Activated T-helper 9 cell treated with anti-CD3 and anti-CD28 coated beads, Interleukin-2, amount 50 U/mL, for 16 hours (primary cell): ENCODE results near the gene ZNF213.

ENCODE experiments used
- DNase-seq: peaks from one replicate; pipeline ENCODE4 v3.0.0-alpha.2; 2020; ENCODE audit warnings: low read depth

ZNF213 gene

DNA sequence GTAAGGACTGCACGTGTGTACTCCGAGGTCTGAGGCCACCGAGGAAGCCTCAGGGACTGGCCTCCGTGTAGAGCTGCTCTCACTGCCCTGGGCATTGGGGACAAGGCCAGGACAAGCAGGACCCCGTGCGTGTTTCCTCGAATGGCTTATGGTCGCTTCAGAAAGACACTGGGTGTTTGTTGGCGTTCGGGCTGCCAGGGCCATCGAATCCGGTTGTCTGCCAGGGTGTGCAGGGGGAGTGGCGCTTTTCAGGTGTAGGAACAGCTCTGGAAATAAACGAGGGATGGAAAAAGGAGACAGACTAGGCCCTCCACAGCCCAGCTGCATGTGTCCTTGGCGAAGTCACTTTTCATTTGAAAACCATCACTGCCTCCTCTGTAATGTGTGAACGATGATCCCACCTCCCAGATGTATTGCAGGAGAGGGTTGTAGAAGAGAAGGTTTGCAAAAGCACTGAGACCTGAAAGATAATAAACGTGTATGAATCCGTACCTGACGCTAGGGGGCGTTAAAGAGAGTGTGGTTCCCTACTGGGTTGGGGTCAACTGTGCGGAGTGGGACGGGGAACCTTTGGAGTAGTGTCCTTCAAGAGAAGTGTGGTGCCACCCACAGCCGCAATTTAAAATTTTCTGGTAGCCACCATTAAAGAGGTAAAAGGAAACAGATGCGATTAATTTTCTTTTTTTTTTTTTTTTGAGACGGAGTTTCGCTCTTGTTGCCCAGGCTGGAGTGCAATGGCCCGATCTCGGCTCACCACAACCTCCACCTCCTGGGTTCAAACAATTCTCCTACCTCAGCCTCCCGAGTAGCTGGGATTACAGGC, 33.6 kb upstream of the ZNF213 start:
- no peak for DNase-seq

GRCh38 chr16:3101841-3102470, 32.9 kb upstream of the ZNF213 start:
- no peak for DNase-seq

DNA sequence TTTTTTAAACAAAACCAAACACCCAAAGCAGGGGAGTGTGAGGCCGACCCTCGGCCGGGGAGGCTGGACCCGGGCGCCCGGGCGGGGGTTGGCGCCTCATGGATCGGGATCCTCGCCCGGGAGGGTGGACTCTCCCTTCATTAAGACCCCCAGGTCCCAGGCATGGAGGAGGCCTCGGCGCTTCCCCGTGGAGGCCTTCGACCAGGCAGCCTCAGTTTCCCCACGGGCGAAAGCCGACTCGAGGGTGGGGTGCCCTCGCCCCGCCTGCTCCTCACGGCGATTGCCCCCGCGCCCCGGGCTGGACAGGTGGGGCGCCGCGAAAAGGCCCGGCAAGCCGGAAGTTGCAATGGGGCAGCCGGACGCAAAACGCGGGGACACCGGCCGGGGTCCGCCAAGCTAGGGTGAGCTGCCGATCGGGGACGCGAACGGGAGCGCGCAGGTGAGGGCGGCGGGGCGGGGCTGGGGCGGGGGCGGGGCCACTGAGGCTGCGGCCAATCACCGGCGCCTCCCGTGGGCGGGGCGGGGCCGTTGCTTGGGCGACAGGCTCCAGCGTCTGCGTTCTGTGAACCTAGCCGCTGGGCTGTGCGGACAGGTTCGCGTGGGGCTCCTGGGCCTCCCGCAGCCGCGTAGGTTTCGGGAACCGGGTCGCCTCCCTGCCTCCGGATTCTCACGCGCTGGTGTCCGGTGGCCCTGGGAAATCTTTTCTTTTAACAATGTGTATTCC, 28.5 kb upstream of the ZNF213 start:
- peak; percentile 91 for DNase-seq

DNA sequence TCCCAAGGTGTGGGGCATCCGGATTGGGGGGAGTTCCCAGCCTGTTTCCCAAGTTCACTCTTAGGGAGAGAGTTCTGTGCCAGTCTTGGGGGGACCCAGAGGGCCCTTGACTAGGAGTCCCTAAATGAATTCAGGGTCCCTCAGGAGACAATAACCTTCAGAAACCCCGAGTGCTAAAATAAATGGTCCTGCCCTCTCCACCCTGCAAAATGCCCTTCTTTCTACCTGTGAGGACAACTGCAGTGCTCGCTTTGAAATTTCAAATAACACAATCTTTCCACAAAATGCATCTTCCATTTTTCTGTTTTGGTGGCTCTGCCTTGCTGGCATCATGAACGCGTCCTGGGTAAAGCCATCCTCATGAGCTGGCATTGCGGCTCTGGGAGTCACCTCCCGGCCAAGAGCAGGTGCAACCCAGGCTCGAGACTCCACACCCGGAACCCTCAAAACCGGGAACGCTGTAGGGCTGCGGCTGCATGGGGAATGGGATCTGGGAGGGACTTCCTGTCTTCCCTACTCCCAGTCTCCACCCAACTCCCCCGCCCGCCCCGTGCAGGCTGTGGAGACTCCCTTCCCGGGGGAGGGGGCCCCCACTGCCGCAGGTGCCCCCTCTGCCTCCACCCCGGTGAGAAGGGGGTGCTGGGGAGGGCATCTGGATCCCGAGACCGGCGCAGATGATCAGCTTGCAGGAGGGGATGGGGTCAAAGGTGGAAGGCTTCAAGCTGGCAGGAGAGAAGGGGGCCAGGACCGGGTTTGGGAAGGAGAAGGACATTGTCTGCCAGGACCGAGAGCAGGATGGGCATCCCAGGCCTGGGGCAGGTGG, 22.6 kb upstream of the ZNF213 start, which contains the start of gene ZNF205:
ZNF205 (plus strand) TSS at position 529 of the 823 bp plus-strand sequence. CDS start 845 bp downstream, outside the sequence.
- DNase-seq, result no peak

DNA sequence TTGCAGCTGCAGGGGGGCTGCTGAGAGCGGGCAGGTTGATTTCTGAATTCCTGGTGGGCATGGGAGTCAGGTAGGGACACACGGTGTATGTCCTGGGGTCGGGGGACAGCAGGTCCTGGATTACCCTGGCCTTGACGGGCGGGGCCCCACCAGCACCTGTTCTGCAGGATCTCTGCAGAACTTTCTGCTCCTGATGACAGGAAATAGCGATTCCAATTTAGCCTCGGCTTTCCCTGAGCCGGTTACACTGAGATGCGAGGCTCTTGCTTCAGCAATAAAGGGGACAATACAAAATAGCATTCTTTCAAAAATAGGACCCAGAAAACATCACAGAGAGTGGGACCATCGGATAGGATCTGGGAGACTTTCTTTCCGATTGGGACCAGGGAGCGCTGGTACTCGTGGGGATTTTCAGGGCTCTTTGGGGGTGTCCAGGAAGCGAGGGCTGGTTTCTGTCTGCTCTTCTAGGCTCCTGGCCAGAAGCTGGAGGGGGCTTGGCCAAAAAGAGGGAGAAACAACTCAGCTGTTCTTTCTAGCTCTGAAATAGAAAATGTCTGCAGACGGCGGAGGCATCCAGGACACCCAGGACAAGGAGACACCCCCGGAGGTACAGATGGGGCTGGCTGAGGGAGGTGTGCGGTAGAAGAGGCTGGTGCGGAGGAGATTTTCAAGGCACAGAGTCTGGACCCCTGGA, 21.8 kb upstream of the ZNF213 start:
- no peak for DNase-seq

DNA sequence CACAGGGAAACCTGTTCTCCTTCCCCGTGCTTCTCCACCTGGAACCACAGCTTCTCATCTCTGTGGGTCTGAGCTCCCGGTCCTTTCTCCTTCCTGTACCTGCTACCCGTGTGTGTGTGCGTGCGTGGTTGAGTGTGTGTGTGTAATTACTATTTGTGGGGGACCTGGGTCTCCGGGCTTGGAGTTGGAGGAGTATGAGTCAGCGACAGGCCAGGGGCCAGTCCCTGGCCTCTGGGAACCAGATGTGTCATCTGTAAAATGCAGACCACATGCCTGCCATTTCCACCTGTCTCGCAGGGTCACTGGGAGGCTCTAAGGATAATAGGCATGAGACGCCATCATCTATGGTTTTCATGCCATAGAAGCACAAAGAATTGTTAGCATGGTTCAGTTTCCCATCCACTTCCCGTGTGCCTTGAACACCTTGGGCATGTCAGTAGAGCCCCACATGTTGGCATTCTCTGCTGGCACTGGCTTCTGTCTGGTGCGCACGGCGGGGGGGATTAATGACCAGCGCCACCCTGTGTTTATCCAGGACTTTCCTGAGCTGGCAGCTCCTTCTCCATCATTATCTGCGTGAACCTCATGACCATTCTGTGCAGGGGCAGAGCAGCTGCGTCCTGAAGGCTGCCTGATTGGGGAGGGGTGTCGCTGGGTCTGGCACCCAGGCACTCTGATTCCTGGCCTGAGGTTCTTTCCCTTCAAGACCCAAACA, 20.9 kb upstream of the ZNF213 start:
- no peak for DNase-seq

- no peak for DNase-seq
These were observed 19.8 kb upstream of the ZNF213 start for GRCh38 chr16:3115003-3115402.

DNA sequence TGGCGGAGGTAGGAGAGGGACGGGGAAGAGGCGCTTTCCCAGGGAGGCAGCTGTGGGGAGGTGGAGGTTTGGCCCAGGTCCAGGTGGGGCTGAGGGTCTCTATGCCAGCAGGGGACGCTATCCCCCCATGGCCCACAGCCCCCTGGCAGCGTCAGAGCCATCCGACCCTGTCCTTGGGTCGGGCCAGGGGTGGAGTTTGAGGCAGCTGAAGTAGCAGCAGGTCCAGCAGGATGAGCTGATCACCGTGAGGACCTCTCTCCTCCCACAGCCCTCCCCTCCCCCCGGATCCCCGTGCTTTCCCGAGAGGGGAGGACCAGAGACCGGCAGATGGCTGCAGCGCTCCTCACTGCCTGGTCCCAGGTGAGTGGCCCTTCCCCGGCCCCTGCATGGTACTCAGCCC, 19.3 kb upstream of the ZNF213 start:
- DNase-seq, result no peak

- DNase-seq, result no peak
These were observed 16.5 kb upstream of the ZNF213 start for GRCh38 chr16:3118204-3118790.

DNA sequence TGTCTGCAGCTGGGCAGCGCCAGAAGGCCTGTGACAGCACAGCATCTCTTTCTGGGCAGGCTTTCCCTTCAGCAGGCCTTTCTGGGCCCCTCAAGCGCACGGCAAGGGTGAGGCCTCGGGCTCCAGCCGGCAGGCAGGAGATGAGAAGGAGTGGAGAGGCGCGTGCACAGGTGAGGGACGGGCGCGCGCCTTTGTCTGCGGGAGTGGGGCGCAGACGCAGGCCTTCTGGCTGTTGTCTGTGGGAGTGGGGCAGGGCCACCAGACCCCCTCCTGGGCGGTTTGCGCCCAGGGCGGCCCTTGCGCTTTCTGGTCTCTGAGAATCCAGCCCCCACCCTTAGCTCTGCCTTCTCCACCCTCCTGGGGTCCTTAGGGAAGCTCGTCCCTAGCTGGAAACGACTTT, 16.0 kb upstream of the ZNF213 start:
- no peak for DNase-seq

GRCh38 chr16:3119286-3119685, 15.5 kb upstream of the ZNF213 start:
- DNase-seq, result no peak

GRCh38 chr16:3119701-3120408, 15.0 kb upstream of the ZNF213 start:
- DNase-seq, result no peak

DNA sequence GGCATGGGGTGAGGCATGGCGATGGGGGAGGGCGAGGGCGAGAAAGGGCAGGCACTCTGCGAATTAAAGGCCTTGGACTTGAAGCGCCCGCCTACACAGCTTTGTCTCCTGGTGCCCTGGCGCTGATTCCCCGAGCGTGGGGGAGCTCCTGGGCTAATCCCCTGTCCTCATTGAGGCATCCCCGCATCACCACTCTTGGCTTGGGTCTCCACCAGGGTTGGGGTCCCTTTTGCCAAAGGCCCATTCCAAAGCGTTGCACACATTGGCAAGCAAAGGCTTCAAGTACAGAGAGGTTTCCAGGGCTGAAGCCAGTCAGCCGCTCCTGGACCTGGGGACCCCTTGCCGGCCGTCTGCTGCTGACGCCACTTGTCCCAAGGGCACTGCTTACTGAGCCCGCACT, 14.4 kb upstream of the ZNF213 start:
- DNase-seq, result no peak

- no peak for DNase-seq
These were observed 12.9 kb upstream of the ZNF213 start for GRCh38 chr16:3121851-3122467.

- DNase-seq, result no peak
These were observed 11.8 kb upstream of the ZNF213 start for GRCh38 chr16:3122926-3123570.

DNA sequence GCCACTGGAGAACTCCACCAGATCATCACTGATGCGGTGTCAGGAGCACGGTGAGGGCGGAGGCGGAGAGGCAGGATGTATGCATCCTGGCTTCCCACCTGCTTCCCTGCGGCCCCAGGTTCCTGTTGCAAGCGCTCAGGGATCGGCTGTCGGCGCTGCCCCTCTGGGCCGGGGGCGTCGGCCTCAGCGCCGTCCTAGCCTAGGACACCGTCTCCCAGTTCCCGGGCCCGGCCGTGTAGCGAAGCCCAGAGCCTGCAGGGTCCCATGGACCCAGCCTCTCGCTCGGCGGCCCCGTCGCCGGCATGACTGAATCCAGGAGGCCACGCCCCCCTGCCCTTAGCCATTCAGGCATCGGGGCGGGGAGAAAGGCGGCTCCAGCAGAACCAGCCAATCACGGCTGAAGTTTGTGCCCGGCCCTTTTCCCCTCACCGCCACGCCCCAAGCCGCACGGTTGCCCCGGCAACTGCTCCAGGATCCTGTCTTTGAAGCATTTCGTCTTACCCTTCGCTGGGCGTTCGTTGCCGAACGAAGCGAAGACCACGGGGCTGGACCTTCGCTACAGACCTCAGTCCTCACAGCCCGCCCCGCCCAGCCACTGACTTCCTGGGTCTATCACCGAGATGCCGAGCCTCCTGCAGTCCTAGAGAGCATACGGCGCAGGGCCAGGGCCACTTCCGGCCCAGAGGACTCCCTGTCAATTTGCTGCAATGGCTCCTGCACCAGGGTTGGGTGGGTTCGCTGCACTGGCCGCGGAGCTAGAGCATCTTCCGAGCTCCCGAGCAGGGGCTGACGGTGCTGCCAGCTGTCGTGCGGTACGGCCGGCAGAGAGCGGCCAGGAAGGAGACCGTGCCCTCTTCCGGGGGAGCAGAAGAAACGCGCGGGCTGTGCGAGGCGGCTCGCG, 10.6 kb upstream of the ZNF213 start:
- peak; percentile 95 for DNase-seq

DNA sequence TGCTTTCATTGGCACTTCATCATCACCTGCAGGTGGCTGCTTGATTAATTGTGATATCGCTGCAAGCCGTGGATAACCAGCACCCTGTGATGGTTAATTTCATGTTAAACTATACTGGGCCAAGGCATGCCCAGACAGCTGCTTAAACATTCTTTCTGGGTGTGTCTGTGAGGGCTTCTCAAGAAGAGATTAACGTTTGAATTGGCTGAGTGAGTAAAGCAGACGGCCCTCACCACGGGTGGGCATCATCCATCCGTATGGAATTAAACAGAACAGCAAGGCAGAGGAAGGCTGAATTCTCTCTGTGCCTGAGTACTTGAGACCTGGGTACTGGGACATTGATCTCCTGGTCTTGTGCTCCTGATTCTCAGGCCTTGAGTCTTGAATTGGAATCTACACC, 7.1 kb upstream of the ZNF213 start:
- no peak for DNase-seq
